IPS-18a (cell line): ENCODE results near the gene BRPF3.
"Not testable (repeated sequence)": the region's sequence is repeated elsewhere in the genome, so short reads cannot be mapped to it uniquely, and the experiment has no call there.

ENCODE experiments used
- H3K27ac ChIP-seq: one replicate; pipeline ENCODE4 v1.5.1; 2013; ENCODE audit warnings: low read length
- H3K27me3 ChIP-seq: one replicate; pipeline ENCODE4 v1.6.1; 2013; ENCODE audit warnings: mild to moderate bottlenecking, low read length; ENCODE audit not compliant: control insufficient read depth, insufficient read depth
- H3K36me3 ChIP-seq: one replicate; pipeline ENCODE4 v1.6.1; 2013; ENCODE audit warnings: low read depth, low read length; ENCODE audit not compliant: control insufficient read depth
- H3K4me1 ChIP-seq: one replicate; pipeline ENCODE4 v1.6.1; 2013; ENCODE audit warnings: low read depth, low read length; ENCODE audit not compliant: control insufficient read depth
- H3K4me3 ChIP-seq: one replicate; pipeline ENCODE4 v1.5.1; 2013; ENCODE audit warnings: low read length
- H3K9ac ChIP-seq: one replicate; pipeline ENCODE4 v1.6.1; 2013; ENCODE audit warnings: mild to moderate bottlenecking, low read length, moderate library complexity
- H3K9me3 ChIP-seq: one replicate; pipeline ENCODE4 v1.6.1; 2013; ENCODE audit warnings: low read depth, low read length; ENCODE audit not compliant: control insufficient read depth

The BRPF3 gene

GRCh38 chr6:36201612-36202011 is 5.1 kb downstream of the BRPF3 start:
- no peak overlapping the region for H3K27ac ChIP-seq
- H3K9me3 ChIP-seq, result no peaks in the 10 kb centered on the region
- peaks cover 69% of the 10 kb centered on the region for H3K36me3 ChIP-seq
- H3K9ac ChIP-seq, result no peak overlapping the region
- H3K4me1 ChIP-seq, result peaks cover 5% of the 10 kb centered on the region
- H3K4me3 ChIP-seq, result no peak overlapping the region
- no peaks in the 10 kb centered on the region for H3K27me3 ChIP-seq

- Histone ChIP-seq H3K4me3 (no peak overlapping the region), H3K36me3 (peaks cover 74% of the 10 kb centered on the region), H3K9ac (no peak overlapping the region), H3K27ac (no peak overlapping the region), H3K9me3 (no peaks in the 10 kb centered on the region), H3K27me3 (no peaks in the 10 kb centered on the region), H3K4me1 (peaks cover 5% of the 10 kb centered on the region)
Measured at GRCh38 chr6:36202101-36202500, 5.6 kb downstream of the BRPF3 start.

GRCh38 chr6:36204068-36204753 is 7.7 kb downstream of the BRPF3 start:
- H3K9me3 ChIP-seq, result no peaks in the 10 kb centered on the region
- no peaks in the 10 kb centered on the region for H3K27me3 ChIP-seq
- no peak overlapping the region for H3K4me3 ChIP-seq
- H3K36me3 ChIP-seq, result peaks cover 95% of the 10 kb centered on the region
- no peak overlapping the region for H3K27ac ChIP-seq
- H3K9ac ChIP-seq, result no peak overlapping the region
- no peaks in the 10 kb centered on the region for H3K4me1 ChIP-seq

- Histone ChIP-seq H3K27me3 (no peaks in the 10 kb centered on the region), H3K4me1 (no peaks in the 10 kb centered on the region), H3K9me3 (no peaks in the 10 kb centered on the region), H3K36me3 (peaks cover 98% of the 10 kb centered on the region), H3K9ac (no peak overlapping the region), H3K4me3 (no peak overlapping the region), H3K27ac (no peak overlapping the region)
Measured at GRCh38 chr6:36207155-36207554, 10.6 kb downstream of the BRPF3 start.

GRCh38 chr6:36209606-36210005 is 13.1 kb downstream of the BRPF3 start:
- Histone ChIP-seq H3K9ac (no peak overlapping the region), H3K36me3 (peaks cover 97% of the 10 kb centered on the region), H3K27ac (no peak overlapping the region)

GRCh38 chr6:36210182-36210581 is 13.6 kb downstream of the BRPF3 start:
- H3K27me3 ChIP-seq, result no peaks in the 10 kb centered on the region
- no peak overlapping the region for H3K27ac ChIP-seq
- no peaks in the 10 kb centered on the region for H3K9me3 ChIP-seq
- no peak overlapping the region for H3K4me3 ChIP-seq
- H3K9ac ChIP-seq, result no peak overlapping the region
- no peaks in the 10 kb centered on the region for H3K4me1 ChIP-seq
- H3K36me3 ChIP-seq, result peaks cover 96% of the 10 kb centered on the region

More at GRCh38 chr6:36209606-36210005, 13.1 kb downstream of the BRPF3 start:
- H3K4me3 ChIP-seq, result no peak overlapping the region
- H3K27me3 ChIP-seq, result no peaks in the 10 kb centered on the region
- no peaks in the 10 kb centered on the region for H3K9me3 ChIP-seq
- no peaks in the 10 kb centered on the region for H3K4me1 ChIP-seq

- Histone ChIP-seq H3K4me3 (no peak overlapping the region), H3K9me3 (no peaks in the 10 kb centered on the region), H3K36me3 (peaks cover 96% of the 10 kb centered on the region), H3K4me1 (no peaks in the 10 kb centered on the region), H3K27ac (no peak overlapping the region), H3K27me3 (no peaks in the 10 kb centered on the region), H3K9ac (no peak overlapping the region)
Measured at GRCh38 chr6:36210886-36211595, 14.5 kb downstream of the BRPF3 start.

GRCh38 chr6:36216559-36216958 is 20.0 kb downstream of the BRPF3 start:
- Histone ChIP-seq H3K9me3 (no peaks in the 10 kb centered on the region), H3K4me1 (no peaks in the 10 kb centered on the region), H3K9ac (no peak overlapping the region), H3K36me3 (peaks cover 90% of the 10 kb centered on the region), H3K27me3 (no peaks in the 10 kb centered on the region), H3K4me3 (no peak overlapping the region), H3K27ac (no peak overlapping the region)

GRCh38 chr6:36217188-36217587 is 20.6 kb downstream of the BRPF3 start:
- no peaks in the 10 kb centered on the region for H3K9me3 ChIP-seq
- no peaks in the 10 kb centered on the region for H3K4me1 ChIP-seq
- no peak overlapping the region for H3K4me3 ChIP-seq
- H3K27ac ChIP-seq, result no peak overlapping the region
- no peak overlapping the region for H3K9ac ChIP-seq
- H3K36me3 ChIP-seq, result peaks cover 90% of the 10 kb centered on the region
- no peaks in the 10 kb centered on the region for H3K27me3 ChIP-seq

GRCh38 chr6:36217946-36218345 is 21.4 kb downstream of the BRPF3 start:
- Histone ChIP-seq H3K4me1 (no peaks in the 10 kb centered on the region), H3K27ac (no peak overlapping the region), H3K9me3 (no peaks in the 10 kb centered on the region), H3K4me3 (no peak overlapping the region), H3K27me3 (no peaks in the 10 kb centered on the region), H3K9ac (no peak overlapping the region), H3K36me3 (peaks cover 93% of the 10 kb centered on the region)

GRCh38 chr6:36218516-36218915 is 22.0 kb downstream of the BRPF3 start:
- H3K4me1 ChIP-seq, H3K4me3 ChIP-seq, H3K27ac ChIP-seq, H3K9me3 ChIP-seq, H3K9ac ChIP-seq, H3K27me3 ChIP-seq: not testable (repeated sequence)
- H3K36me3 ChIP-seq, result peaks cover 91% of the 10 kb centered on the region

GRCh38 chr6:36219081-36219480 is 22.5 kb downstream of the BRPF3 start:
- H3K36me3 ChIP-seq, result peaks cover 88% of the 10 kb centered on the region
- no peak overlapping the region for H3K27ac ChIP-seq
- no peak overlapping the region for H3K9ac ChIP-seq
- H3K9me3 ChIP-seq, result no peaks in the 10 kb centered on the region
- no peak overlapping the region for H3K4me3 ChIP-seq
- no peaks in the 10 kb centered on the region for H3K27me3 ChIP-seq
- H3K4me1 ChIP-seq, result no peaks in the 10 kb centered on the region
